NCI-H748 treated with DMSO at 0.1 percent for 48 hours (cell line): Measurements from ENCODE around the gene PNPLA2.

Experiments used
- DNase-seq: peaks from one replicate; lab custom pipeline; 2025; lab: John Stamatoyannopoulos, UW

The PNPLA2 gene

GRCh38 chr11:860234-861104 lies 41.8 kb downstream of the PNPLA2 start:
- DNase-seq: no peak

DNA sequence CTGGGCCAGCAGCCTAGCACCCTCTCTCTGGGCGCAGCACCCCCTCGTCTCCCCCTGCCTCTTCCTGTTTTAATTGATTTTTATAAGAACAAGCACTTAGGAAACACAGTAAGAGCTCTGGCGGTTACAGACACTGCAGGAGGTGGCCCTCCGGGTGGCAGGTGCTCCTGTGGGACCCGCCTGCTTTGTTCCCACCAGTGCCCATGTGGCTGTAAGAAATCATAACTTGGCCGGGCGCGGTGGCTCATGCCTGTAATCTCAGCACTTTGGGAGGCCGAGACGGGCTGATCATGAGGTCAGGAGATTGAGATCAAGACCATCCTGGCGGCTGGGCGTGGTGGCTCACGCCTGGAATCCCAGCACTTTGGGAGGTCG lies 42.4 kb downstream of the PNPLA2 start:
- DNase-seq: no peak

- no peak for DNase-seq
Measured at GRCh38 chr11:862081-862661, 43.5 kb downstream of the PNPLA2 start.

DNA sequence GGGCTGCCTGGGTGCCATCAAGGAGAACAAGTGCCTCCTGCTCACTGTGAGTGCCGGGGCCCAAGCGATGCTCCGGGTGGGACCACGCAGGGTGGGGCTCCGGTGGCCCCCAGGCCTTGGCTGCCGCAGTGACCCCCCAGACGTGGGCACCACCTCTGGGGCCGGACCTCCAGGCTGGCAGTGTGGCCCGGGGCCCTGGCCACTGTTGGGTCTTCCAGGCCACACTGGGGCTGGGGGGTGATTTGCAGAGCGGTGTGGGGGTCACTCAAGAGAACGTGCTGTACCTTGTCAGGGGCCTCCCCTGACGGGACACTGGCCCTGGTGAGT lies 43.9 kb downstream of the PNPLA2 start:
- DNase-seq: no peak

DNA sequence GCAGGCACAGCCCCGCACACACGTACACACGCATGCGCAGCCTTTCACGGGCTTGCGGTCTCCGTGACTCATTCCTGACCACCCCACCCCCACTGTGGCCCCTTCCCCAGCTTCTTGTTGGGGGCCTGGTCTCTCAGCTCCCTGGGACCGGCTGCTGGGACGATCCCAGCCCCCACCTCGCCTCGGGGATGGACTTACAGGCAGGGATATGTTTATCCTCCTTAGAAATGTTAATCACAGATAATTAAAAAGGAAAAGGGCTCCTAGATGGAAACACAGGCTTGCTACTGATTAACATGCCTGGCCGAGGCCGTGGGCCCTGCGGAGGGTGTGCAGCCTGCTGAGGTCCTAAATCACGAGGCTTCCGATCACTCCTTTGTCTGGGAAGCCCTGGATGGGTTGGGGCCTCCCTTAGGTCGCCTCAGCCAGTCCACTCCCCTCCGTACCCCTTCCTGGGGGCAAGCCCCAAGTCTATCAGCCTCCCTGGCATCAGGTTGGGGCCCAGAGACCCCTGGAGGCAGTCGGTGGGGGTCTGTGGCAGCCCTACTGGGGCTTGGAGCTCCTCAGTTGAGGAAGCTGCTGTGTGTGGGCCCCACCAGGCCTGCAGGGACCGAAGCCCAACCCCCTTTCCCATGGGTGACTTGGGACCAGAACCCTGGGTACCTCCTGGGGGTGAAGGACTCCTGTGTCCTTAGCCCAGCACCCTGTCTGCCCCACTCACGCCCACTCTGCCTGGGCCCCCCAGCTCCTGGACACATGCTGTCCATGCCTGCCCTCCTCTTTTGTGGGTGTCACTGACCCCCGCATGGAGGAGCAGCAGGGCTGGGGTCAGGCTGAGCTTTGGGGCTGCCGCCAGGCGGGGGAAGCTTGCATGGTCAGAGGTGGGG lies 44.6 kb downstream of the PNPLA2 start:
- DNase-seq: no peak

GRCh38 chr11:863910-864827 lies 45.5 kb downstream of the PNPLA2 start:
- DNase-seq: no peak

GRCh38 chr11:864898-865297 lies 46.2 kb downstream of the PNPLA2 start:
- DNase-seq: no peak

DNA sequence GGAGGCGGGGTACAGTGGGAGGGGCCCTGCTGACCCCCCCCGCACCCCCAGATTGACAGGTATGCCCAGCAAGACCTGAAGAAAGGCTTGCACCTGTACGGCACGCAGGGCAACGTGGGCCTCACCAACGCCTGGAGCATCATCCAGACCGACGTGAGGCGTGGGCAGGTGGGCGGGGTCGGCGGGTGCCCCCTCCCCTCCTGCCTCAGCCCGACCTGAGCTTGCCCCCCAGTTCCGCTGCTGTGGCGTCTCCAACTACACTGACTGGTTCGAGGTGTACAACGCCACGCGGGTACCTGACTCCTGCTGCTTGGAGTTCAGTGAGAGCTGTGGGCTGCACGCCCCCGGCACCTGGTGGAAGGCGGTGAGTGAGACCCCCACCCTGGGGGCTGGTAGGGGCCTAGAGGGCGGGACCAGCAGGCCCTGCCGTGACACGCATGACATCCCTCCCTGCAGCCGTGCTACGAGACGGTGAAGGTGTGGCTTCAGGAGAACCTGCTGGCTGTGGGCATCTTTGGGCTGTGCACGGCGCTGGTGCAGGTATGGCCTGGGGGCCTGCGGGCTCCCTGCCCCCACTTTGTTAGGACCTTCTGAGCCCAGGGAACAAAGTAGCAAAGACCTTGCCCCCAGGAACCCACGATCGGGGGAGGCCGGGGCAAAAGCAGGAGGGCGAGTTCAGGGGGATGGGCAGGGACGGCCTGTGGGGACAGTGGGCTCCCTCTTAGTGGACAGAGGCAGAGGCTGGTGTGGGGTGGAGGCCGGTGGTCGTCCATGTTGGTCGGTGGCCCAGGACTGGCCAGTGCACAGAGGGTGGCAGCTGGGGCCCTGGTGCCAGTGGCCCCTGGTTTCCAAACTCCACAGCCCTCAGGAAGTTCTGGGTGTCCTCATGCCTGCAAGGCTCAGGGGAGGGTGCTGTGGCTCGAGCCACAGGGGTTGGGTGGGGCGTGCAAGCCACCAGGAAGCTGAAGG lies 47.0 kb downstream of the PNPLA2 start:
- no peak for DNase-seq

- no peak for DNase-seq
Measured at GRCh38 chr11:866481-866880, 47.8 kb downstream of the PNPLA2 start.

GRCh38 chr11:867856-868358 lies 49.2 kb downstream of the PNPLA2 start:
- DNase-seq: no peak

DNA sequence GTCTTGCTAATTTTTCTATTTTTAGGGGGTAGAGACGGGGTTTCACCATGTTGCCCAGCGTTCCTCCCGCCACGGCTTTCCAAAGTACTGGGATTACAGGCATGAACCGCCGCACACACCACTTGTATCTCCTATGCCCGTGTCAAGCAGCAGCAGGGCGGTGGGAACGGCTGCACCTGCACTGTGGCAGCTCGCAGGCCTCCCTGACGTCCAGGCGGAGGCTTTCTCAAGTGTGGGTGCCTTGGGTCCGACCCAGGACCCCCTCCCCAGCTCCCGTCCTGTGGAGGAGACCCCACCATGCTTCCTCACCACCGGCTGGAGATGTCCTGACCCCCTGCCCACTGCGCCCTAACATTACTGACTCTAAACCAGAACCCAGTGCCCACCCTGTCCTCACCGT lies 49.7 kb downstream of the PNPLA2 start:
- DNase-seq: no peak

GRCh38 chr11:868802-869201 lies 50.1 kb downstream of the PNPLA2 start:
- DNase-seq: no peak

- DNase-seq: no peak
Measured at GRCh38 chr11:869399-870126, 50.8 kb downstream of the PNPLA2 start.

DNA sequence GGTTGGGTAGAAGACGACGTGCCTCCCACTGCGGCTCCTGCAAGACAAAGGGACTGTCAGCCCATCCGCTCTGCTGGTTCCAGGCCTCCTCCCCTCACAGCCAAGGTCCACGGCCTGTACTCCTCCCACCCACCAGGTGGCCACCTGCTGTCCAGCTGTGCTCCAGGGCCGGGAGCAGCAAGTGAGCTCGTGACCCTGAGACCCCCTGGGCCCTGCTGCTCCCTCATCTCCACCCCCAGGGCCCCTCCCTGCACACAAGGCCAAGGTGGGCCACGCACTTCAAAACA lies 51.4 kb downstream of the PNPLA2 start:
- DNase-seq: no peak

DNA sequence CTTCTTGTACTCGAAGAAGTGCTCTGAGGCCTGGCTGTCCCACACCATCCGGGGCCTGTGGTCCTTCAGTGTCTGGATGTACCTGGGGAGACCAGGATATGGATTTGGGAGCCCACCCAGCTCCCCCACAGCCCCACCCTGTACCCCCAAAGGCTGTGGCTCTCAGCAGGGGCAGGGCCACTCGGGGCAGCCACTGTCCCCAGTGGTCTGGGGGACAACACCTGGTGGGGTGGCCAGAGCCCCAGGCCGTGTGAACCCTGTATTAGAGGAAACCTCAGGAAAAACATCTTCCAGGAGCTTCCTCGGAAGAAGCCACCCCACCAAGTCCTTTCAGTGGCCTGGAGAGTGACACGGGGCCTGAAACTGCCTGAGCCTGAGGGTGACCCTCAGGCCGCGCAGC lies 51.7 kb downstream of the PNPLA2 start:
- no peak for DNase-seq

DNA sequence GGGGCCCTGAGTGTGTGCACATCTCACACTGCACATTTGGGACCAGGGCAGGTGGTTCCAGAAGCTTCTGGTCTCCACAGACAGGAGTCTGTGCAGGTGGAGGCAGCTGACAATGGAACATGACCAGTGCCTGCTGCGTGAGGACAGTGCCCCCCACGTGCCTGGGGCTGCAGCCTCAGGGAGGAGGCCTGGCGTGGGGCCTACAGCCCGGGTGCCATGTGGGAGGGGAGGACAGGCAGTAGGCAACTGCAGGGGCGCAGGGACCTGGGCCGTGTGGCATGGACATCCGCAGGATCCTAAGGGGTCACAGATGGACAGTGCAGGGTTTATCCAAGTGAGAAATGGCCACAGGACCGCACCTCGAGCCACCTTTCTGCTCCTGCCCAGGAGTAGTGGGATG lies 52.8 kb downstream of the PNPLA2 start:
- DNase-seq: no peak

DNA sequence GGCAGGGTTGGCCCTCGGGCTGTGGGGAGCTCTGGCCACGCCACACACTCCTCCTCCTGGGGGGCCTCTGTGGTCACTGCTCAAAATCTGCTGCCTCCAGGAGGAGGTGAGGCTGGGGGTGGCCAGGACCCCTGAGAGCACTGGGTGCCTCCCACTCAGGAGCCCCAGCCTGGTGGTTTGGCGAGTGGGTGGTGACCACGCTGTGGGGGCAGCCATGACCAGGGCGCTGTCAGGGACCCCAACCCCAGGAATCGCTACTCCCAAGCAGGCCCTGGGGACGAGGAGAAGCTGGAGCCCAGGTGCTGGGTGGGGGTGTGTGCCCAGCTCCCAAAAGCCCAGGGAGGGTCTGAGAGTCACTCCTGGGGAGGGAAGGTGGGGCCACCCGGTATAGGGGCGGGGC lies 54.1 kb downstream of the PNPLA2 start:
- no peak for DNase-seq

GRCh38 chr11:873706-874105 lies 55.0 kb downstream of the PNPLA2 start:
- no peak for DNase-seq
